HEK293 (cell line): ENCODE results near the gene PLCB1.
"Not testable (repeated sequence)": the region's sequence is repeated elsewhere in the genome, so short reads cannot be mapped to it uniquely, and the experiment has no call there.

Source experiments
- CTCF ChIA-PET: fragments of 350-600 bp; formaldehyde crosslinking; extraction: SDS; loops from one replicate; lab custom pipeline; 2021; ENCODE audit warnings: antibody characterized with exemption; lab: Yijun Ruan, JAX
- POLR2A ChIA-PET: fragments of 300-600 bp; formaldehyde crosslinking; extraction: SDS; loops from one replicate; lab custom pipeline; 2020; ENCODE audit warnings: antibody characterized with exemption, inconsistent platforms; lab: Yijun Ruan, JAX
- H3K27ac ChIP-seq: fragments of 200-500 bp; sonication (Bioruptor generic); 2 replicates; pipeline ENCODE4 v1.5.1; 2014; ENCODE audit warnings: low read depth, low read length, control low read depth, inconsistent platforms; ENCODE audit errors: extremely low read depth
- H3K36me3 ChIP-seq, 2 experiments: fragments of 200-500 bp in 1 of 2; sonication (Bioruptor generic) in 1 of 2; 1 replicate in 1 of 2; 2 replicates in 1 of 2; pipeline ENCODE4 v1.5.1; 2014 to 2017; ENCODE audit warnings: inconsistent platforms in 2 of 2, low read length in 2 of 2; ENCODE audit not compliant: control insufficient read depth in 2 of 2, insufficient read depth in 1 of 2
- H3K4me1 ChIP-seq: fragments of 200-500 bp; sonication (Bioruptor generic); 2 replicates; pipeline ENCODE4 v1.5.1; 2014; ENCODE audit warnings: mild to moderate bottlenecking, low read length, inconsistent platforms; ENCODE audit not compliant: control insufficient read depth, insufficient read depth
- H3K4me3 ChIP-seq: 2 replicates; pipeline ENCODE4 v1.5.1; 2011; ENCODE audit warnings: low read depth, mild to moderate bottlenecking, control low read depth, low read length, moderate library complexity
- H3K9me3 ChIP-seq: fragments of 200-500 bp; sonication (Bioruptor generic); 2 replicates; pipeline ENCODE4 v1.5.1; 2014; ENCODE audit warnings: low read depth, low read length, inconsistent platforms; ENCODE audit not compliant: control insufficient read depth, insufficient read depth
- BCL11B ChIP-seq: fragments of 450-650 bp; formaldehyde crosslinking; IDR thresholded peaks from 2 replicates; pipeline ENCODE4 v1.5.1; 2016; ENCODE audit warnings: low read depth, missing biosample characterization, missing genetic modification characterization
- GFI1B ChIP-seq: fragments of 450-650 bp; formaldehyde crosslinking; IDR thresholded peaks from 2 replicates; pipeline ENCODE4 v1.5.1; 2016; ENCODE audit warnings: missing biosample characterization, missing genetic modification characterization
- GLIS2 ChIP-seq: fragments of 450-650 bp; formaldehyde crosslinking; IDR thresholded peaks from 2 replicates; pipeline ENCODE4 v1.5.1; 2016; ENCODE audit warnings: missing biosample characterization, missing genetic modification characterization
- MYNN ChIP-seq: fragments of 450-650 bp; formaldehyde crosslinking; IDR thresholded peaks from 2 replicates; pipeline ENCODE4 v1.5.1; 2016; ENCODE audit warnings: missing biosample characterization, missing genetic modification characterization, borderline replicate concordance
- OSR2 ChIP-seq: fragments of 450-650 bp; formaldehyde crosslinking; IDR thresholded peaks from 2 replicates; pipeline ENCODE4 v1.5.1; 2016; ENCODE audit warnings: missing biosample characterization, missing genetic modification characterization
- REPIN1 ChIP-seq: fragments of 450-650 bp; formaldehyde crosslinking; IDR thresholded peaks from 2 replicates; pipeline ENCODE4 v1.5.1; 2017; ENCODE audit warnings: missing biosample characterization, missing genetic modification characterization, low read depth
- SETDB1 ChIP-seq: IDR thresholded peaks from one replicate; pipeline ENCODE4 v1.6.1; 2017; ENCODE audit warnings: mild to moderate bottlenecking, low read length, moderate library complexity, mixed read lengths; ENCODE audit not compliant: insufficient read length
- SP2 ChIP-seq: fragments of 450-650 bp; formaldehyde crosslinking; IDR thresholded peaks from 2 replicates; pipeline ENCODE4 v1.5.1; 2016; ENCODE audit warnings: missing biosample characterization, missing genetic modification characterization
- TRIM28 ChIP-seq: IDR thresholded peaks from 2 replicates; pipeline ENCODE4 v1.6.1; 2011; ENCODE audit warnings: low read length, control low read depth, borderline replicate concordance
- YY2 ChIP-seq: fragments of 450-650 bp; formaldehyde crosslinking; IDR thresholded peaks from 2 replicates; pipeline ENCODE4 v1.5.1; 2016; ENCODE audit warnings: missing biosample characterization, missing genetic modification characterization
- ZFHX2 ChIP-seq: fragments of 450-650 bp; formaldehyde crosslinking; conservative IDR thresholded peaks from 2 replicates; pipeline ENCODE4 v1.5.1; 2016; ENCODE audit warnings: missing biosample characterization, missing genetic modification characterization
- ZNF112 ChIP-seq: fragments of 450-650 bp; formaldehyde crosslinking; IDR thresholded peaks from 2 replicates; pipeline ENCODE4 v1.5.0; 2017; ENCODE audit warnings: missing biosample characterization, missing genetic modification characterization
- ZNF157 ChIP-seq: fragments of 450-650 bp; formaldehyde crosslinking; IDR thresholded peaks from 2 replicates; pipeline ENCODE4 v1.5.1; 2016; ENCODE audit warnings: missing biosample characterization, missing genetic modification characterization
- ZNF175 ChIP-seq: fragments of 450-650 bp; formaldehyde crosslinking; IDR thresholded peaks from 2 replicates; pipeline ENCODE4 v1.5.1; 2016; ENCODE audit warnings: missing biosample characterization, missing genetic modification characterization
- ZNF223 ChIP-seq: fragments of 450-650 bp; formaldehyde crosslinking; IDR thresholded peaks from 2 replicates; pipeline ENCODE4 v1.5.1; 2016; ENCODE audit warnings: missing biosample characterization, missing genetic modification characterization
- ZNF404 ChIP-seq: fragments of 450-650 bp; formaldehyde crosslinking; IDR thresholded peaks from 2 replicates; pipeline ENCODE4 v1.5.1; 2017; ENCODE audit warnings: missing biosample characterization, missing genetic modification characterization
- ZNF48 ChIP-seq: fragments of 450-650 bp; formaldehyde crosslinking; IDR thresholded peaks from 2 replicates; pipeline ENCODE4 v1.5.1; 2016; ENCODE audit warnings: missing biosample characterization, missing genetic modification characterization
- ZNF585B ChIP-seq: fragments of 450-650 bp; formaldehyde crosslinking; IDR thresholded peaks from 2 replicates; pipeline ENCODE4 v1.5.1; 2016; ENCODE audit warnings: missing biosample characterization, missing genetic modification characterization
- ZNF701 ChIP-seq: fragments of 450-650 bp; formaldehyde crosslinking; IDR thresholded peaks from 2 replicates; pipeline ENCODE4 v1.5.1; 2016; ENCODE audit warnings: missing biosample characterization, missing genetic modification characterization
- ZNF777 ChIP-seq: fragments of 450-650 bp; formaldehyde crosslinking; IDR thresholded peaks from 2 replicates; pipeline ENCODE4 v1.5.1; 2017; ENCODE audit warnings: missing biosample characterization, missing genetic modification characterization, borderline replicate concordance
- ZXDB ChIP-seq: fragments of 450-650 bp; formaldehyde crosslinking; IDR thresholded peaks from 2 replicates; pipeline ENCODE4 v1.5.1; 2016; ENCODE audit warnings: missing biosample characterization, missing genetic modification characterization
- TF ChIP-seq, protein P1 (sequence below): fragments of 450-650 bp; formaldehyde crosslinking; IDR thresholded peaks from 2 replicates; pipeline ENCODE4 v1.5.1; 2016; ENCODE audit warnings: missing biosample characterization, missing genetic modification characterization
- TF ChIP-seq, protein P2 (sequence below): fragments of 450-650 bp; formaldehyde crosslinking; IDR thresholded peaks from 2 replicates; pipeline ENCODE4 v1.5.1; 2016; ENCODE audit warnings: missing biosample characterization, missing genetic modification characterization
- TF ChIP-seq, protein P3 (sequence below): fragments of 450-650 bp; formaldehyde crosslinking; IDR thresholded peaks from 2 replicates; pipeline ENCODE4 v1.5.1; 2017; ENCODE audit warnings: missing biosample characterization, missing genetic modification characterization

Gene PLCB1

DNA sequence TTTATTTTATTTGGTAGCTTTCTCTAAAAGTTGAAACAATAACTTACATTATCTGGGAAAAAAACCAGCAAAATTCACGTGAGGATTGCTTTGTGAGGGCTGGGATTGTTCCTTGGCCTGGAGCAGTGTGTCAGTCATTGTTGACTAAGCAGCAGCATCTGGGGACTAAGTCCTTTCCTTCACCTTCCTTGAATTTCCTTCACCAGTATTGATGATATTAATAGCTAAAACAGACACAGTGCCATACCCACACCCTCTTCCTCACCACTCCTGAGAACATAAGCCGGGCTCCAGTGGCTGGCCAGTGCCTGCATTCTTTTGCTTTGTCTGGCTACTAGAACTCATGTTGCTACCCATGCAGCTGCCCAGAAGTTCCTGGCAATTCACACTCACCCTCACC is 23.7 kb downstream of the PLCB1 start (continued):
- no peak for TF ChIP-seq ZNF777 (tag by site-specific recombination)

DNA sequence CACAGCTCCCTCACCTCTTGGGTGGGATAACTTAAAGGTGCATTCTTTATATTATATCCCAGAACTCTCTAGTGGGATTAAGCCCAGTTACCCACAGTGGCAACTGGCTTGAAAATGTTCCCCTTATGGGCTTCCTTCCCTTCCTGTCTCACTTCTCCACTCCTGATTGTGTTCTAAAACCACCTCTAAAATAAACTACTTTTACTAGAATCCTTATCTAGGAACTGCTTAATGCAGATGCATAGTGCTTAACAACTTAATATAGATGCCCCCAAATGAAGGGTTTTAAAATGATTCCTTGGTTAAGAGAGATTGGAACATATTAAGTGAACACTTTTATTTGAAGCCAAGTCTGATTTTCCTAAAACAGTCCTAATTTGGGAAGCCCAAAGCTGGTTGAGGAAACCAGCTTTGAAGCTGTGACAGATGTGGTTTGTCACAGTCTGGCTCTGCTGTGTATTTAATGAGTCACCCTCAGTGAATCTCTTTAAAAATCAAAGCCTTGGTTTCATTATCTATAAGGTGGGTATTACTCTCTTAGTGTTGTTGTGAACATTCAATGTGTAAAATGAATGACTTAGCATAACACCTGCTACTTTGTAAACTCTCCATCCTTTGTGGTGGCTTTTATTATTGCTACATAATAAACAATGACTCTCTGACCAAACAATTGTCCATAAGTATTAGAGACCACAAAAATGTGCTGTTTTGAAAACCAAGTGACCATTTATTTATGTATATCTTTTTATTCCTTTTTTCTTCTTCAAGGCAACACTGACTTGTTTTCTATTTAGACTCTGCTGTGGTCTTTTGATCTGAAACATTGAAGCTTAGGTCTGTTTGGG is 24.4 kb downstream of the PLCB1 start:
- H3K36me3 ChIP-seq, result no peaks in the 10 kb centered on the region
- ChIA-PET CTCF (no interaction called here), POLR2A (no interaction called here)
- no peaks in the 10 kb centered on the region for H3K9me3 ChIP-seq
- H3K27ac ChIP-seq, result no peak overlapping the region
- H3K4me3 ChIP-seq, result no peak overlapping the region
- 0 out of 2 replicates have a peak, but pooled peaks have one; percentile 39 for TF ChIP-seq GFI1B (tag by site-specific recombination)
- TF ChIP-seq ZXDB (tag by site-specific recombination), result peak; percentile 27; the same call in 1 of the 2 replicates
- 0 out of 2 replicates have a peak, but pooled peaks have one; percentile 17 for TF ChIP-seq OSR2
- no peak for TF ChIP-seq BCL11B
- peaks cover 25% of the 10 kb centered on the region for H3K4me1 ChIP-seq

DNA sequence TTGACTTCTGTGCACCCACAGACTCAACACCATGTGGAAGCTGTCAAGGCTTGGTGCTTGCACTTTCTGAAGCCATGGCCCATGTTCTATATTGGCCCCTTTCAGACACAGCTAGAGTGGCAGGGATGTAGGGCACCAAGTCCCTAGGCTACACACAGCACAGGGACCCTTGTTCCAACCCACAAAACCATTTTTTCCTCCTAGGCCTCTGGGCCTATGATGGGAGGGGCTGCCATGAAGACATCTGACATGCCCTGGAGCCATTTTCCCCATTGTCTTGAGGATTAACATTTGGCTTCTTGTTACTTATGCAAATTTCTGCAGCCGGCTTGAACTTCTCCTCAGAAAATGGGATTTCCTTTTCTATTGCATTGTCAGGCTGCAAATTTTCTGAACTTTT is 27.2 kb downstream of the PLCB1 start:
- CTCF ChIA-PET, H3K9me3 ChIP-seq, H3K27ac ChIP-seq, H3K4me1 ChIP-seq, H3K36me3 ChIP-seq, H3K4me3 ChIP-seq, POLR2A ChIA-PET: not testable (repeated sequence)
- peak; percentile 40 for TF ChIP-seq SETDB1
- TF ChIP-seq ZNF585B, result peak; percentile 87

DNA sequence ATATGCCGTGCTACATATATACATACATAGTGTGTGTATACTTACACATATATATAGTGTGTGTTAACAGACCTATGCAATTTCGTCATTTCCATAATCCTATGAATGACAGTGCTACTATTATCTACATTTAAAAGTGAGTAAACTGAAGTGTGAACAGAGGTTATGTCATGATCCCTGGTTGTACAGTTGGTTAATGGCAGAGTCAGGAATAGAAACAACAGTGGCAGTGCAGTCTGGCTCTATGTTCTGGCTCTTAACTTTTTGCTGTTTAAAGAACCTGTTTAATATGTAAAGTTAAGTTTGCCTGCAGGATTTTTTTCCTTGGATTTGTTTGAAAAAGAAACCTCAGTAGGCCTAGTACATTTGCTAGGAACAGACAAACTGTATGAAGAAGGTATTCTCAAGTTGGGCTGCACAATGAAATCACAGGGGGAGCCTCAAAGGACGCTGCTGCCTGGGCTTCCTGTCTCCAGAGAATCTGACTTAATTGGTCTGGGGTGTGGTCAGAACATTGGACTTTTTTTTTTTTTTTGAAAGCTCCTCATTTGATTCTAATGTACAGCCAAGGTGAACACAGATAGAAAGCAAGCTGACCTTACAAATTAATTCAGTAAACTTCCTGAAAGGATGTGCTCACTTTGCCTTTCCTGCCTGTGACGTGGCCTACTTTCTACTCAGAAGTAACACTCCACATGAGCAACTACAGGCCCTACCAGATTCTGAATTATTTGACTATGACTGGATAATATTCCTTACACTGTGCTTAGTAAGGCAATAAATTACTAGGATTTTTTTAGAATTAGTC is 29.4 kb downstream of the PLCB1 start:
- no peak overlapping the region for H3K27ac ChIP-seq
- ChIA-PET CTCF (no interaction called here), POLR2A (interaction anchor here (0.6 kb wide), 1 partner anchor 144 kb away, joined by 4 read pairs; no protein-coding TSS in a partner anchor)
- H3K4me3 ChIP-seq, result no peak overlapping the region
- no peaks in the 10 kb centered on the region for H3K9me3 ChIP-seq
- TF ChIP-seq, protein P1, sequence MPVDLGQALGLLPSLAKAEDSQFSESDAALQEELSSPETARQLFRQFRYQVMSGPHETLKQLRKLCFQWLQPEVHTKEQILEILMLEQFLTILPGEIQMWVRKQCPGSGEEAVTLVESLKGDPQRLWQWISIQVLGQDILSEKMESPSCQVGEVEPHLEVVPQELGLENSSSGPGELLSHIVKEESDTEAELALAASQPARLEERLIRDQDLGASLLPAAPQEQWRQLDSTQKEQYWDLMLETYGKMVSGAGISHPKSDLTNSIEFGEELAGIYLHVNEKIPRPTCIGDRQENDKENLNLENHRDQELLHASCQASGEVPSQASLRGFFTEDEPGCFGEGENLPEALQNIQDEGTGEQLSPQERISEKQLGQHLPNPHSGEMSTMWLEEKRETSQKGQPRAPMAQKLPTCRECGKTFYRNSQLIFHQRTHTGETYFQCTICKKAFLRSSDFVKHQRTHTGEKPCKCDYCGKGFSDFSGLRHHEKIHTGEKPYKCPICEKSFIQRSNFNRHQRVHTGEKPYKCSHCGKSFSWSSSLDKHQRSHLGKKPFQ, result no peak
- TF ChIP-seq ZNF112, result no peak
- no peak for TF ChIP-seq ZFHX2 (tag by site-specific recombination)
- no peak for TF ChIP-seq MYNN
- TF ChIP-seq ZNF157 (tag by site-specific recombination), result no peak
- TF ChIP-seq YY2, result no peak
- no peak for TF ChIP-seq REPIN1 (tag by site-specific recombination)
- TF ChIP-seq ZNF404, result no peak
- TF ChIP-seq, protein P2, sequence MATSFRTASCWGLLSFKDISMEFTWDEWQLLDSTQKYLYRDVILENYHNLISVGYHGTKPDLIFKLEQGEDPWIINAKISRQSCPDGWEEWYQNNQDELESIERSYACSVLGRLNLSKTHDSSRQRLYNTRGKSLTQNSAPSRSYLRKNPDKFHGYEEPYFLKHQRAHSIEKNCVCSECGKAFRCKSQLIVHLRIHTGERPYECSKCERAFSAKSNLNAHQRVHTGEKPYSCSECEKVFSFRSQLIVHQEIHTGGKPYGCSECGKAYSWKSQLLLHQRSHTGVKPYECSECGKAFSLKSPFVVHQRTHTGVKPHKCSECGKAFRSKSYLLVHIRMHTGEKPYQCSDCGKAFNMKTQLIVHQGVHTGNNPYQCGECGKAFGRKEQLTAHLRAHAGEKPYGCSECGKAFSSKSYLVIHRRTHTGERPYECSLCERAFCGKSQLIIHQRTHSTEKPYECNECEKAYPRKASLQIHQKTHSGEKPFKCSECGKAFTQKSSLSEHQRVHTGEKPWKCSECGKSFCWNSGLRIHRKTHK (tag by site-specific recombination), result no peak
- TF ChIP-seq, protein P3, sequence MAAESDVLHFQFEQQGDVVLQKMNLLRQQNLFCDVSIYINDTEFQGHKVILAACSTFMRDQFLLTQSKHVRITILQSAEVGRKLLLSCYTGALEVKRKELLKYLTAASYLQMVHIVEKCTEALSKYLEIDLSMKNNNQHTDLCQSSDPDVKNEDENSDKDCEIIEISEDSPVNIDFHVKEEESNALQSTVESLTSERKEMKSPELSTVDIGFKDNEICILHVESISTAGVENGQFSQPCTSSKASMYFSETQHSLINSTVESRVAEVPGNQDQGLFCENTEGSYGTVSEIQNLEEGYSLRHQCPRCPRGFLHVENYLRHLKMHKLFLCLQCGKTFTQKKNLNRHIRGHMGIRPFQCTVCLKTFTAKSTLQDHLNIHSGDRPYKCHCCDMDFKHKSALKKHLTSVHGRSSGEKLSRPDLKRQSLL (tag by site-specific recombination), result no peak
- TF ChIP-seq ZNF48, result no peak
- TF ChIP-seq SP2 (tag by site-specific recombination), result no peak
- no peak for TF ChIP-seq ZNF223 (tag by site-specific recombination)
- TF ChIP-seq ZNF175, result no peak
- TF ChIP-seq TRIM28, result no peak
- no peak for TF ChIP-seq GLIS2 (tag by site-specific recombination)
- no peak for TF ChIP-seq ZNF701 (tag by site-specific recombination)
- H3K36me3 ChIP-seq, result no peaks in the 10 kb centered on the region
- peaks cover 4% of the 10 kb centered on the region for H3K4me1 ChIP-seq
